GM19455 (cell line): ENCODE data around the gene EXOC7.

Experiments used
- ATAC-seq: cut with Tn5 transposase; IDR thresholded peaks from one replicate; pipeline ENCODE4 v1.9.1; 2021; ENCODE audit not compliant: unreplicated experiment

EXOC7 gene, protein sequence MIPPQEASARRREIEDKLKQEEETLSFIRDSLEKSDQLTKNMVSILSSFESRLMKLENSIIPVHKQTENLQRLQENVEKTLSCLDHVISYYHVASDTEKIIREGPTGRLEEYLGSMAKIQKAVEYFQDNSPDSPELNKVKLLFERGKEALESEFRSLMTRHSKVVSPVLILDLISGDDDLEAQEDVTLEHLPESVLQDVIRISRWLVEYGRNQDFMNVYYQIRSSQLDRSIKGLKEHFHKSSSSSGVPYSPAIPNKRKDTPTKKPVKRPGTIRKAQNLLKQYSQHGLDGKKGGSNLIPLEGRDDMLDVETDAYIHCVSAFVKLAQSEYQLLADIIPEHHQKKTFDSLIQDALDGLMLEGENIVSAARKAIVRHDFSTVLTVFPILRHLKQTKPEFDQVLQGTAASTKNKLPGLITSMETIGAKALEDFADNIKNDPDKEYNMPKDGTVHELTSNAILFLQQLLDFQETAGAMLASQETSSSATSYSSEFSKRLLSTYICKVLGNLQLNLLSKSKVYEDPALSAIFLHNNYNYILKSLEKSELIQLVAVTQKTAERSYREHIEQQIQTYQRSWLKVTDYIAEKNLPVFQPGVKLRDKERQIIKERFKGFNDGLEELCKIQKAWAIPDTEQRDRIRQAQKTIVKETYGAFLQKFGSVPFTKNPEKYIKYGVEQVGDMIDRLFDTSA

DNA sequence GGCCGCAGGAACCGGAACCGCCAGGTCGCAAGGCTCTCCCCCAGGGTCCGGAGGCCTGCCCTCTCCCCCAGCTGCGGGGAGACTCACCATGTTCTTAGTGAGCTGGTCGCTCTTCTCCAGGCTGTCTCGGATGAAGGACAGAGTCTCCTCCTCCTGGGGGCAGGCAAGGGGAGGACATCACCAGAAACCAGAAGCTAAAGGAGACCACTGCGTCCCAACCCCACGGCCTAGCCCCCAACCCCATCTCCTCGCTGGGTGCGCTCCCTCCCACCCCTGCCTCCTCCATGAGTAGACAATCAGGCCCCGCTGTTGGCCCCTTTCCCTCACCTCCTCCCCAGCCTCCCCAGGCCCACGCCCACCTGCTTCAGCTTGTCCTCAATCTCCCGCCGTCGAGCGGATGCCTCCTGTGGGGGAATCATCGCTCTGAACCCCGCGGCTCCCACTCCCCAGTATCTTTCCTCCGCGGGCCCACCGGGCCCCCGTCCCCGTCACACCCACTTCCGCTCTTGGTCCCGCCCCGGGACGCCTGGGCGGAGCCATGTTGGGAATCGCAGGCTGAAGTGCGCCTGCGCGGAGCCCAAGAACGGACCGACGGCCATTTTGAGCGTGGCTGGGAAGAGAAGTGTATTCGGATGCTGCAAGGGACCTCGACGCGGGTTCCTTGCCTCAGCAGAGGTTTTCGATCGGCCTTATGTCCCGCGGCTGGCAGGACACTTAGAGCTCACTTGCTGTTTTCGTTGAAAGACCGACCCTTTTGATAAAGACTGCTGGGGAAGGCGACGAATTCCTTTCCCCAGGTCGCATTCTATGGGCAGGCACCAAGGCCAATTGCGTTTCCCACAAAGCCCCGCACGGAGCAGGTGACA is at the start of gene EXOC7:
Gene EXOC7 (minus strand): TSS at position 514 of the 866 bp plus-strand sequence. CDS start 95 bp downstream, at position 419.
- no peak for ATAC-seq

DNA sequence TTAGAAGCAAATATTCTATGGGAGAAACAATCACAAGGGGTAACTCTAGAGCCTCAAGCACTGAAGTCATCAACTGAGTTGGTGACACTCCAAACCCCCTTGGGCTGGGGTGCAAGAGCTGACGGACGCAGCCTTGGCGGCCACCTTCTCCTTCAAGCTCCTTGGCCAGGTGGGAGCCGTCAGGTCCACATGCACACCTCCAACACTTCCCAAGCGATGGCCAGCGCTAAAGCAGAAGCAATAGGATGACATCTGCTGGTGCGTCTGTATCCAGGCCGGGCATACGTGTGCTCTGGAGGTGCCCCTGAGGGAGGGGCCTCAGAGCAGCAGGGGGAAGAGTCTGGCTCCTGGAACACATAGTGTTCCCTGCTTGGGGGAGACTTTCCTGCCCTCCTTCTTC is 49.6 kb upstream of the EXOC7 start:
- no peak for ATAC-seq

DNA sequence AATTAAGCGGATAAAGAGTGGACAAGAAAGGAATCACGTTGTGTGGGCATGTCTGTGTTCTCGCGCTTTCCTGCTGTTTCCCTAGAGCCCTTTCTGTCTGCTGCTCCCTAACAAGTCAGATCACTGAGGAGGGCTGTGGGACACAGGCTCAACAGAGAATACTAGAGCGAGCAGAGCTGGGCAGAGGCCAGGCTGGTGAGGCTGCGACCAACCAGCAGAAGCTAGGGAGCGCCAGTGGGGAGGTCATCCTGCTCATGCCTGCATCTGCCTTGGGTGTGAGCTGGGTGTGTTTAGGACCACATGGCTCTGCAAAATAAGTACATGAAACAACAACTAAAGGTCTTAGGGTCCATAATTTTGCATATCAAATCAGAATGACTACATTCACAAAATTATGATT is 49.0 kb upstream of the EXOC7 start:
- no peak for ATAC-seq

DNA sequence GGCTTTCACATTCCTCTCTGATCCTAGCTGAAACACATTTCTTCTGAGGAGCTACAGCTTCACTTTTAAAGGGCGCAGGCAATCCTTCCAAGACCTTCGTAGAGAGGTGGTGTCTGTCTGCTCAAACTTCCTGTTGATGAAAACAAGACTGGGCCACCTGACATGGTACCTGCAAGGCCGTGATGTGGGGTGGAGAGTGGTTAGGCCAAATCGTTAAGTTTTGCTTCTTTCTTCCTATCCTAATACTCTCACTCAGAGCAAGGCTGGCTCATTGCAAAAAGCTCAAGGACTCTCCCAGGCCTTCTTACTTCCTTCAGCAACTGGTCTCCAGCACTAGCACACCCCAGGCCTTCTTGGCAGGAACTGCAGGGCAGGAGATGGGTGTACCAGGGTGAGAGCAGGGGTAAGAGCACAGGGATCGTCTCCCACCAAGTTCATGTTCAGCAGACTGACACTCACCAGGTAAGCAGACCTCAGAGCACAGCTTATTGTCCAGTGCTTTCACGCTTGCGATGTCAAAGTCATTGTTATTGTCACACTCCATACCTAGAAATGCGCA is 48.4 kb upstream of the EXOC7 start:
- ATAC-seq: no peak

DNA sequence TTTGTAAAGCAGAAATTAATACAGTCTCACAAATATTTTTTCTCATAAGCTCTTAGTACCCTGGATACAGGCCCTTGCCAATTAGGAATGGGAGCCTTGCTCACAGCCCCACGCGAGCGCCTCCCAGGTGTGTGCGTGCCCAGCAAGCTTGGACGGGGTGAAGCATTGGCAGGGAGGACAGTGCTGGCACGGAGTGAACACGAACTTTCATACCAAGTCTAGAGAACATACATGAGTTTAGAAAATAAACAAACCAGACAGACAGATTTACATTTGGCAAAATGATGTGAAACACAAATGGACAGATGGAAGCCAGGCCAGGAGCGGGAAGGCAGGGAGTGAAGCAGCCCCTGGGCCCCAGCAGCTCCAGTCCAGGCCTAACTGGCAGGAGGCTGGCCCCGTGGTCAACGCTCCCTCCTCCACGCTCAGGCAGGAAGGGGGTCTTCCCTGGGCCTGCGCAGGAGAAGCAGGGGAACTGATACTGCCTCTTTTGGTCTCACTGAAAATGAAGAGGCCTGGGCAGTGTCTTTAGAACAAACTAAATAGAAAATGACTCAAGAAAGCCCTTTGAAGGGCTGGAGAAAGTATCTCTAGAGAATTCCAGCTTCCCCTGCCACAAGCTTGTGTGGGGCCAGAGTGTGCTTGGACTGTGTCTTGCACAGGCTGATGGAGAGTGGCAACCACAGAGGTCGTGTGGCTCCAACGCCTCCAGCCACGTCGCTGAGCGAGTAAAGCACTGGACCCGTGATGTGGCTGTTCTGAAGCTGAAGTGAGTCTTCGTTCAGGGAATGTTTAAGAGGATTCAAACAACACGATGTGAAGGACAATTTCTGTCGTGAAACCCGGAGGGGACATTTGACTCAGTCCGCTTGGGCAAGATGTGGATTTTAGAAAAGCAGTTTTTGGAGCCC is 47.4 kb upstream of the EXOC7 start:
- ATAC-seq: no peak

DNA sequence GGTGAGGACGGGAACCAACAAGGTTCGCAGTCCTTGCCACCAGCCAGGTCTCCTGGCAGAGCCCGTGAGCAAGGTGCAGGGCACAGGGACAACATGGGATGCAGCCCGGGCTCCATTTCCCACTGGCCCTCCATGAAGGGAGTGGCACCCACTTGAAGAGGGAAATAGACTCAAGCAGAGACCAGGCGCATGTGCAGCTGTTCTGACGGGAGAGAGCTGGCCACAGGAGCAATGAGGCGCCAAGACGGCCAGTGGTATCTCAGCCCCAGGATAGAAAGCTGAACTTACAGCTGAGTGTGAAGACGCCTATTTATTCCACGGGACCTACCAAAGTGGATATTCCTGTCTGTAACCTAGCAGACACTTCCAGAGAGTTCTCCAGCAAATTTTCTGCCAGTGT is 45.6 kb upstream of the EXOC7 start:
- no peak for ATAC-seq

DNA sequence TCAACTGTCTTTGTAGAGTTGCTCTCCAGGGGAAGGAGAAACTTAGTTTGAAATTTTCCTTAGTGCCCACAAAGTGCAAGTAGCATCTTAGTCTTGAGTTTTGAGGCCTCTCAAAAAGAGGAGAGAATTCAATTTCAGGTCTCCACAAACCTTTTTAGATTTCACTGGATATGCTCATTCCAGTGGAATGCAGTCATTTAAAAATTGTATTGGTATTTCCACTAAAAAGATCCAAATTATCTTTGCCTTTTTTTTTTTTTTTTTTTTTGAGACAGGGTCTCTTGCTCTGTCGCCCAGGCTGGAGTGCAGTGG is 44.4 kb upstream of the EXOC7 start:
- no peak for ATAC-seq

DNA sequence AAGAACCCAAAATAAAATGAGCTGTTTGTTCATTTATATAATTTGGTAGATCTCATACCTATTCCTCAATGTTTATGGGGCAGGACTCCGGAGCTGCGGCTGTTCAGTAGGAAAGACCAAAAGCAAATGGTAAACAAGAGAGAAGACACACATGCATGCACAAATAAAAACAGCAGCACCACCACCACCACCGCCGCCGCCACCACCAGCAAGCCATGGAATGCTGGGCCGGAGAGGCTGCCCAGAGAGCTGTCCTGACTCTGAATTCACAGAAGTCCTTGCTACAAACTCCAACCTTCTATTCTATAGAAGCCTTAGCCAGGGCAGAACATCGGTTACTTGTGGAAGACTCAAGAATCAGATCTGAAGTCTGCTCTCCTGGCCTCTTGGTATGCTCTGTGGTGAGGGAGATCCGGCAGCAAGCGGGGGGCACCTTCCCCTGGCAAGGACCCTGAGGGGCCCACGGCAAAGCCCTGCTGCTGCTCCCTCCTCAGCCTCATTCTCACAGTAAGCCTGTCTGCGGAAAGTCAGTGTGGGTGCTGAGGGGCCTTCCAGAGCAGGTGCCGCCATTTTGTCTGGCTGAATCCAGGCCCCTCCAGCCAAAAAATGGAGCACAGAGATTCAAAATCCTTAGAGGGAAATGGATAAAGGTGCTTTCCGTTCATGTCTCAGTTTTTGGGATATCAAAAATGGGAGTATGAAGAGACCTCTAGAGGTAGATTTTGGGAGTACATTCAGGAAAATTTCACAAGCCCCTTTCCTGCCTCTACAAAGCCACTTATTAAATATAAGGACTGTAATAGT is 43.8 kb upstream of the EXOC7 start:
- ATAC-seq: no peak

DNA sequence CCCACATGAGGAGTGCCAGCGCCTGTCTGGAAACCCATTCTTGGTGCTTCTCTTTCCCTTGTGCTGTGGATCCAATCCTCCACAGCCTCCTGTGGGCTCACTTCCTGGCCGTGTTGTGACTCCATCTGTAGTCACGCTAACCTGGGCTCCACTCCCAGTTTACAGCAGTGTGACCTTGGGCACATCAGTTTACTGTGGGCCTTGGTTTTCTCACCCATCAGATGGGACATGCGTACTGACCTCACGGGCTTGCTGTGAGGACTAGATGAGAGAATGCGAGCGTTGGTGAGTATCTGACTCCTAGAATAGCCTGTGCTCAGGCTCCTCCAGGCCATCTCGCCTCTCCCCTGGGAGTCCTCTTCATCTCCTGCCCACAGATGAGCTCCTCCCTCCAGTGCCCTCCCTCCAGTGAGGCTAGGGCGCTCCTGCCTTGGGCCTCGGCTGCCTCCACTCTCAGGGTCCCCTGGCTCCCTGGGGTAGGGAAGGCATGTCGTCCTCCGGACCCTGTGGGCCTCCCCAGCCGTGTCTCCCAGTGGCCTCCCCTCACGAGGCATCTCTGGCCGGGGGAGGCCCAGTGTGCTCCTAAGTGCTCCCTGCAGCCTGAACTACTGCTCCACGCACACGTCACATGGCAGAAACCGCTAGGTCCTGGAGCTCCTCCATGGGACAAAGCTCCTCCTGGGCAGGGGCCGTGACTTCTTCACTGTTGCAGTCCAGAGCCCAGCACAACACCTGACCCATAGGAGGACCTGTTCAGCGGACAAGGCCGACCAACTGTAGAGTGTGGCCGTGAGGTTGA is 42.7 kb upstream of the EXOC7 start:
- no peak for ATAC-seq

DNA sequence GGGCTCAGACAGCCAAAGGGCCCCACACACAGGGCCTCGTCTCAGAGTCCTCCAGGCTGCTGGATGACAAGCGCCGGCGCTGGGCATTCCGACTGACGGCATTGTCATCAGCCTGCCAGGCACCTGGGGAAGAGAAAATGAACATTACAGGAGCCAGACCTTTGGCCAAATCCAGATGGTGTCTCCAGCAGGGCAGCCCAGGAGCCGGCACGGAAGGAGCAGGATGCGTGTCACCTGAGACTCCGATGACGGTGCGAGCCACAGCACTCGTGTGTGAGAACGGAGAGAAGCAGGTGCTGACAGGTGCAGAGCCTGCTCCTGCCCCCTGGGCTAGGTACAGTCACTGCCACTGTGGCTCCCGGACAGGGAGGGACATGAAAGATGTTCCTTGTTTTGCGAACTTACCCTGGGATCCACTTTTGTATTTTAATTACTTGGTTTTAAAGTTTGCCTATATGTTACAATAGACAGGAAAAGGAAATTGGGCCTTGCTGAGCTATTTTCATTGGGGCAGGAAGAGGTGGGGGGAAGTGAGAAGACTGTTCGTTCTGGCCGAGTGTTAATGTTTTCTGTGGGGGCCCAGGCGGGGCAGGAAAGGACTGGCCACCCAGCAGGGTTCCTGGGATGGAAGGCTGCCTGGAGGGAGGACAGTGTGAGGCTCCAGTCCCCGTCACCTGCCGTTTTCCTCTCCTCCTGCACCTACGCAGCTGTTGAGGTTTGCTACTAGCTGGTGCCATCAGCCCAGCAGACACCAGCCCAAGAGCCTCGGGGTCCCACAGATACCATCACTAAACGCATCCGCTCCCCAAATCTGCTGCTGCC is 41.9 kb upstream of the EXOC7 start:
- no peak for ATAC-seq

DNA sequence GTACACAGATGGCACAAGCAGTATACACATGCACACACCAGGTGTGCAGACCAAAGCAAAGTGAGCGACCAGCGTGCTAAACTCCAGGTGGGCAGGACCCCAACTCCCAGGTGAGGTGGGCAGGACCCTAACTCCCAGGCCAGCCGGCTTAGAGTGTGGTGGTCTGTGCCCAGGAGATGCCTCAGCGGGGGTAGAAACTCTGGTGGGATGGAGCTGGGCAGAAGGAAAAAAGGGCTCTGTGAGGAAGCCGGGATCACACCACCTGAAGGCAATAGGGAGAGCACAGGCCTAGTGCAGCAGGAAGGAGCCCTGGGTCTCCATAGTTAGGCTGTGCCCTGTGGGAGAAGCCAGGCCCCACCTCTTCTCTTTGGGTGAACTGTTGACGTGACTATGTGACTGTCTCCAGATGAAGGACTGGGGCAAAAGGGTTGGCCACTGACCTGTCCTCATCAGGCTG is 39.0 kb upstream of the EXOC7 start:
- no peak for ATAC-seq

DNA sequence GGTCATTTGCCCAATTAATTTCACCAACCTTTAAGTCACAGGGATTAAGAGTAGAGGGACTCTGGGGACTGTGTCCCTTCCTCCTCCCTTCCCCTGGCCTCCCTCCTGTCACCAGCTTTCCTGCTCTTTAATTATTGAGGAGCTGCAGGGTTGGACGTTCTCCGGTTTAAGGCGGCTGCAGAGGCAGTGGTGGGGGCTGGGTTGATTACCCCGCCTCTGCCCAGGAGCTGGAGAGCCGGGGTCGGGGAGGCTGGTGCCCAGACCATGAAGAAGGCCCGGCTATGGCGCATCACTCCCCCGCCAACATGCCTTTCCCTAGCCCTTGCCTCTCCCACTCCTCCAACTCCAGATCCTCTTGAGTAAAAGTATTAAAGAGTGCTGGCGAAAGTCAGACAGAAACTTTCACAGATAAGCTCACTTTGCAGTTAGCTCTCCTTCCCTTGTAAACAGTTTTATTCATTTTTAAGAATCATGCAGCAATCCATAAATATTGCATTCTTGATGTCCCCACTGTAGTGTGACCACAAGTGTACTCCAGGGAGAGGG is 38.5 kb upstream of the EXOC7 start:
- ATAC-seq: no peak

DNA sequence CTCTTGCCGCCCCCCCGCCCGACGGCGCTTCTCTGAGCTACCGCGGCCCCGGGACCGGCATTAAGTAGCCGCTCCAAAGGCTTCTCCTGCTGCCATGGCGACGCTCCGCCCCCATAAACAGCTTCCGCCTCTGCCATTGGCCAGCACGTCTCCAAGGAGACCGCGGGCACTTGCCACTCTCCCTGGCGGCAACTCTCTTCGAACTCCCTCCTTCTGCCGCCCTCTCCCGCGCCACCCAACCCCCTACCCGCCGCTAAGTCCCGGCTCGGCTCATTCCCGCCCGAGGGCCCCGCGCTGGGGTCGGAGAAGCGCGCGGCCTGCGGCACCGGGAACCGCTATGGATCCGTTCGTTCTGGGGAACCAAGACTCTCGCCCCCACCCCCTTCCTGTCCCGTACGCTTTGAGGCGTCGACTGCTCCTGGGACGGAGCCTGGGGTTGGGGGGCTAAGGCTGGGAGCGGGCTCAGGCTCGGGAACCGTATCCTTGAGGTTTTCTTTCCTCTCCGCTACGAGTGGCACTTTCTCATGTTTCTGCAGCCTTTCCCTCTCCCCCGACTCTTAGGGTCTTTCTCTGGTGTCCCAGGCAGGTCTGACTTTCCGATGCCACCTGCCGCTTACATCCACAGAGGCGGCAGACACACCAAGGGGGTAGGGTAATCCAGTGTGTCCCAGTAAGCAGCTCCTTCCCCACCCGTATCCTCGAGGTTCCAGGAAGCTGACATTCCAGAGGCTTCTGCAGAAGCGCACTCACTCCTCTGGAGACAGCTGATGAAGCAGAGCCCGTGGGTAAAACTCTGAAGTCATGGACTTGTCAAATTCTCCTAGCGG is 37.8 kb upstream of the EXOC7 start, which contains the start of gene FOXJ1:
Gene FOXJ1 (minus strand): TSS at position 34 of the 827 bp plus-strand sequence. CDS start 850 bp downstream, outside the sequence.
- no peak for ATAC-seq

DNA sequence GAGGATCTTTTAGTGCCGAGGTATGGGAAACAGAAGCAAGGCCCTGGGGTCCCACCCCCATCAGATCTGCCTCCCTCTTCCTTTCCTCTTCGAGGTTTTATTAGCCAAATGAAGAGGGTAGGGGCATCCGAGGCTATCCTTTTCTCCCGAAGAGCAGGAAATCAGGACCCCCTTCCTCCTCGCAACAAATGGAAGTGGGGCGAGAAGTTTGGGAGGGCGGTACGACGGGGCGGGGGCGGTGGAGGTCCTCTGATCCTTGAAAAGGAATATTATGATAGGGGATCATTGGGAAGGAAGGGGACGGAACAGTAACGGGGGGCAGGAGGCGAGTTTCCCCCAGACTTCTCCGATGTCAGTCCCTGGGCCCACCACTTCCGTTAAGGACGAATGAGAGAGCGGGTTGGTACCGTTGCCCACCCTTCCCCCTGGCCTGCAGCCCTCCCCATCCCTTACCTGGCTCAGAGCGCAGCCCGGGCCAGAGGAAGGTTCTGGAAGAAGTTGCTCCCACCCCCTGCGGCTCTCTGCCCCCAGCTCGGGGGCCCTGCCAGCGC is 37.1 kb upstream of the EXOC7 start:
- no peak for ATAC-seq

DNA sequence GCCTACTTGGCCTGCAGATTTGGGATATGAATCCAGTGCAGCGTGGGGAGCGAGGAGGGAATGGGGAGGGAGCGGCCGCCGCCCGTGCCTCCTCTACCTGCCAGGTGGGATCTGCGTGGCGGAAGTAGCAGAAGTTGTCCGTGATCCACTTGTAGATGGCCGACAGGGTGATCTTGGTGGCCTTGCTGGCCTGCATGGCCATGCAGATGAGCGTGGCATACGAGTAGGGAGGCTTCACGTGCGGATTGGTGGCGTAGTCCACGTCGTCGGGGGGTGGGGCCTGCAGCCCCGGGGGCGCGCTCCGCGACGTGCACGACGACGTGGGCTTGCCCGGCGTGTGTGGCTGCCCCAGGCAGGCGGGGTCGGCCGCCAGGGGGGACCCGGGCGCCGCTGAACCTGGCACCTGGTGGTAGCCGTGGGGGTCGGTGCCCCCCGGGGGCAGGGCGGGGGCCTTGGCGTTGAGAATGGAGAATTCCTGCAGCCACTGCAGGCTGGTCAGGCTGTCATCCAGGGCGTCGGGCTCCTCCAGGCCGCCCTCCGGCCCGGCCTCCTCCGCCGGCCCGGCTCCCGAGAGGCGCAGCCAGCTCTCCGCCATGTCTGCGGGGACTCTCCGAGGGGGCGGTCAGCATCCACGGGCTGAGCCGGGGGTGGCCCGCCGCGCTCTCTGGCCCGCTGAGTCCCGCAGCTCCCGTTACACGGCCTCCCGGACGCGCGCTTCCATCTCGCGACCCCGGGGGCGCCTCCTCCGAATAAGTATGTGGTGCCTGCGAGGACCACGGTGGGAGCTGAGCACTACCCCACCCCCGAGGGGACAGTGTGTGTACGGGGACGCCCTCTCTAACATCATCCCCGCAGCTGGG is 36.4 kb upstream of the EXOC7 start:
- ATAC-seq: no peak
